Esophagus squamous epithelium (tissue), 4 donors: ENCODE data around the gene KIZ.

Experiments
- CTCF ChIP-seq, 6 experiments: fragments of 450-650 bp in 4 of 6; fragments of 200-600 bp in 2 of 6; sonication (generic) in 2 of 6; IDR thresholded peaks; one replicate each; pipeline ENCODE4 v1.5.1; 2016 to 2019; ENCODE audit warnings: antibody characterized with exemption in 6 of 6, mild to moderate bottlenecking in 4 of 6, moderate library complexity in 4 of 6
- POLR2A ChIP-seq, 4 donors: fragments of 450-650 bp; IDR thresholded peaks; one replicate each; pipeline ENCODE4 v1.6.1; 2017; ENCODE audit warnings: antibody characterized with exemption in 4 of 4, mild to moderate bottlenecking in 4 of 4, moderate library complexity in 3 of 4

- no peak for TF ChIP-seq CTCF (IDR thresholded peaks at IDR 0.05)
- no peak for TF ChIP-seq POLR2A (IDR thresholded peaks at IDR 0.05)
These were observed 102.6 kb downstream of the KIZ start for GRCh38 chr20:21228511-21228910.
